ENCODE data around the gene LONP1.

Gene LONP1

GRCh38 chr19:5677580-5677979 lies 42.4 kb downstream of the LONP1 start:
- DNase-seq = no peak

DNA sequence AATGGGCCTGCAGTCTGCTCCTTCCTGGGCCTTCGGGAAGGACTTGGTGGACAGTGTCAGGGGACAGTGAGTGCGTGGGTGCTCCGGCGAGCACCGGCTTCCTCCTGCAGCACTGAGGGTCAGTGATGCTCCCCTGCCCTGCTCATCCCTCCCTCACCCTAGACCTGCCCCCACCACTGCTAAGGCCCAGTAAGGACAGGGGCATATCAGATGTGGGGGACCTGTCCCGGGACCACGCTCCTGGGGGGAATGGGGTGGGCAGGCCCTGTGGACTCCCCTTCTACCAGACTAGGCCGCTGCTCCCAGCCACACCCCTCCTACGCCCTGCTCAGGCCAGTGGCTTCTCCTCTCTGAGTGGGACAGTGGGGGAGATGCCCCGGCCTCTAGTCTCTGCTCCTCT lies 42.8 kb downstream of the LONP1 start:
- no peak for DNase-seq

GRCh38 chr19:5676772-5677105 lies 43.2 kb downstream of the LONP1 start:
- no peak for DNase-seq

DNA sequence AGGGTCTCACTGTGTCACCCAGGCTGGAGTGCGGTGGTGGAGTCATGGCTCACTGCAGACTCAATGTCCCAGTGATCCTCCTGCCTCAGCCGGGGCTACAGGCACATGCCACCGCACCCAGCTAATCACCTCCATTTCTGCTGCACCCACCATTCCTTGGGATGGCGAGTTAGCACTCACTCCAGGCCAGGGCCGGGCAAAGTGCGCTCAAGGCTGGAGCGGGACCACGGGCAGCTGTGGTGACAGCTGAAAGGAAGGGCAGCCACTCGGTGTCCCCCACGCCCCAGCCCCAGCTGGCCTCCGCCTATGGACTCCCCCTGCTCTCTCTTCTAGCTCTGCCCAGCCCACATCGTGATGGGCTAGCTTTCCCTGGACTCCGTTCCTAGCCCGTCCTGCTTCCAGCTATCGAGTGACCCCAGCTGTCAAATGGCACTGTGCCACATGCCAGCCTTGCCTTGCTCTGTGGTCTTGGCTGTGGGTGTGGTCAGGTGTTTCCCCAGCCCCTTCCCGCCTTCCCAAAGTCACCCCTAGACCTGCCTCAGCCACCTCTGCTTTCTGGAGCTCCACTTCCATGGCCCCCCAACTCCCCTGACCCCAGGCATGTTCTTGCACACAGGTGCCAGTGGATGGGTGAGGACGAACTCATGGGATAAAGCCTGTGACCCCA lies 43.7 kb downstream of the LONP1 start:
- DNase-seq = no peak

- DNase-seq = no peak
These were observed 45.2 kb downstream of the LONP1 start for GRCh38 chr19:5674714-5675113.

- no peak for DNase-seq
These were observed 46.2 kb downstream of the LONP1 start for GRCh38 chr19:5673752-5674151.

DNA sequence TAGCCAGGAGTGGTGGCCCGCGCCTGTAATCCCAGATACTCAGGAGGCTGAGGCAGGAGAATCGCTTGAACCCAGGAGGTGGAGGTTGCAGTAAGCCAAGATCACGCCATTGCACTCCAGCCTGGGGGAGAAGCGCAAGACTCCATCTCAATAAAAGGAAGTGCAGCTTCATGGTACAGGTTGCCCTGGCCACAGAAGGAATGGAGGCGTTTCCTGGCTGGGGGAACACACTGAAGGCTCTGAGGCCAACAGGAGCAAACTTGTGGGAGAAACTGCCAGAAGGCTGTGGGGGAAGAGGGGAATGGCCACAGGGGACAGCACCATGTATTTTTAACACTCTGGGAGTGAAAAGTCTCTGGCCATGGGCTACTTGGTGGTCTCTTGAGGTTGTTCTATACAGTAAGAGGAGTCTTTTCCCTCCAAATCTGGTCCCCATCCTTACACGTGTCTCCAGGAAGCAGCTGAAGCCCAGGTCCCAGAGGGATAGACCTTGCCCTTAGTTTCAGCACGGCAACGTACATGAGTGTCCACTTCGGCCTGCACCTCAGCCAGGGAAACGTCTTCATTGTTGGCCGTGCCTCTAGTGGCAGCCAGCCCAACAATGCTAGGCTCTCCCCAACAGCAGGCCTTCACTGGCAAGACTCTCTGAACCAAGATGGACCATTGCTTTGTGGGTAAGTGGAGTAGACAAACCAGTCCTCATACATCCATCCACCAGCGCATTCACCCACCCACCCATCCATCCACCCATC lies 47.1 kb downstream of the LONP1 start:
- no peak for DNase-seq

DNA sequence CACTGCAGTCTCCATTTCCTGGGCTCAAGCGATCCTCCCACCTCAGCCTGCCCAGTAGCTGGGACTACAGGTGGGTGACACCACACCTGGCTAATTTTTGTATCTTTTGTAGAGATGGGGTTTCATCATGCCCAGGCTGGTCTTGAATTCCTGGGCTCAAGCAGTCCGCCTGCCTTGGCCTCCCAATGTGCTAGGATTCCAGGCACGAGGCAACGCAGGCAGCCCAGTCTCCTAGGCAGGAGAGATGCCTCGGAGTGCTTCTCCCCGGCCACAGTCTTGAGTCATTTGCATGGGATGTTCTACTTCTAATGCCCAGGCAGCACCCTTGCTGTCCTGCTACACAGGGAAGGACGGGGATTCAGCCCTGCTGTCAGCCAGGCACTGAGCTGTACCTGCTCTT lies 48.3 kb downstream of the LONP1 start:
- no peak for DNase-seq

DNA sequence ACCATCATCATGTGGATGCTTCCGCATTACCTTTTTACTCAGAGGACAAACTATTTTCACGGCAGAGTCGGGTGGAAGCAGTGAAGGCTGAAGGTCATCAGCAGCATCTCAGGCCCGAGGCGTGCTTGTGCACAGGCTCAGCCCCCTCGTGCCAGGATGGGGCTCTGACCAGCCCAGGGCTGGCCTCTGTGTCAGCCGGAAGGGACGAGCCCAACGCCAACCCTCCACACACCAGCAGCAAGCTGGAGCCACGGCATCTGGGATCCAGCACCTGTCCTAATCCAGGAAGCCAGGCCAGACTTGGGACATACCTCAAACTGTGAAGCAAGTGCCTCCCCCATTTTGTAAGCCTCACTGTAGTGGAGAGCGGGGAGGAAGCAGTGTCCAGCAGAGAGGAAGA lies 50.7 kb downstream of the LONP1 start:
- no peak for DNase-seq

DNA sequence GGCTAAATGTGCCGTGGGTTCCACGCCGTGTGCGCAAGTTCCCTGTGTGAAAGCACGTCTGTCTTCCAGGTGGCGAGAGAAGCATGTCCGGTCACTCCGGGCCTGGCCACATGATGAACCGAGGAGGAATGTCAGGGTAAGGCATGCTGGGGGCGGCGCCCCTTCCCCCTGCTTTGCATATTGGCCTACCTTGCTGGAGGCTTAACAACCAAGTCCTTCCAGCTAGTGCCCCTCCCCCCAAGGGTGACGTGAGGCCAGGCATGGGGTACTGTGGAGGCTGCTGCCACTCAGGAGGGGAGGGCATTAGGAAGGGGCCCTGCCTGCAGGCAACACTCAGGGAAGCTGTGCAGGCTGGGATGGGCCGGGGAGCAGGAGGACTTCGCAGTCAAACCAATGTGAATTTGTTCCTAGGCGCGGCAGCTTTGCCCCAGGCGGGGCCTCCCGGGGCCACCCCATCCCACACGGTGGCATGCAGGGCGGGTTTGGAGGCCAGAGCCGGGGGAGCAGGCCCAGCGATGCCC lies 52.1 kb downstream of the LONP1 start:
- no peak for DNase-seq

GRCh38 chr19:5666921-5667610 lies 52.9 kb downstream of the LONP1 start:
- no peak for DNase-seq

DNA sequence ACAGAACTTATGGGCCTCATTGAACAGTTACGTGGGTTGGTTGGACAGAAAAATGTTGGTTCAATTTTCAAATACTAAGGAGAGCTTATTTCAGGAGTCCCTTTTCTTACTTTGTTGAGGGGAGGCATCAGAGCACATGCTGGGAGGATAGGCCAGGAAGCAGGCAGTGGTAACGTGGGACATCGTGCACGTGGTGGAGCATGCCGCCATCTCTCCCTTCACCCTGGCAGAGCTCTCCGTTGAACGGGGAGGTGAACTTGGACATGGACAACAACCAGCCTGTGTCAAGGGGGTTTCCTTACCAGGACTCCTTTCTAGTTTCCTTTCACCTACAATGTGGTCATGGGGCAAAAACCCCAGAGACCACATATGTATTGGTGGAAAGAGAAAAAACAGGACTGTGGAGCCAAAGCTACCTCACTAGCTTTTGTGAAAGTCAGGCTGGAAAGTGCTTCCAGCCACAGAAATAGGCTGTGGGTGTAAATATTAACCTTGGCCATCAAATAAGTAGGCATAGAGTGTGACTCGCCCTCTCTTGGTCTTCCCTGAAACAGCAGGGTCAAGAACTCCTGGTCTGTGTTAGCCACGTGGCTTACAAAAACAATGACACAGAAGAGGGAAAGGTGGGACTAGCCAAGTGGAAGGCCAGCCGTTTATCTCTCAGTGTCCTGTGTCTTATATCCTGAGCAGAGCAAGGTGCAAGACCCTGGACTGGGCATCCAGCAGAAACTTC lies 54.0 kb downstream of the LONP1 start:
- no peak for DNase-seq

- DNase-seq = no peak
These were observed 55.4 kb downstream of the LONP1 start for GRCh38 chr19:5664515-5664914.

DNA sequence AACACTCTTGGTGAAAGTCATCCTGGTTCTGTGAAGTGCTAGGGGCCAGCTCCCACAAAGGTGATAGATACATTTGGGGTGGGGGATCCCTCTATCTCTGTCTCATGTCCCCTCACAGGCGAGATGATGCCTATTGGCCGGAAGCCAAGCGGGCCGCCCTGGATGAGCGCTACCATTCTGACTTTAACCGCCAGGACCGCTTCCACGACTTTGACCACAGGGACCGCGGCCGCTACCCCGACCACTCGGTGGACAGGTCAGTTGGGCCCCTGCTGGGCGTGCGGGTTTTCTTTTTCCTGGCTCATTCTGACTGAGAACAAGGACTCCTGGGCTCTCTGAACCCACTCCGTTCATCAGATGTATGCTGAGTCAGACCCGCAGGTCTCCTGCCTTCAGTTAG lies 56.0 kb downstream of the LONP1 start:
- DNase-seq = no peak

GRCh38 chr19:5661483-5661882 lies 58.5 kb downstream of the LONP1 start:
- no peak for DNase-seq

GRCh38 chr19:5655412-5655811 lies 64.5 kb downstream of the LONP1 start:
- no peak for DNase-seq

DNA sequence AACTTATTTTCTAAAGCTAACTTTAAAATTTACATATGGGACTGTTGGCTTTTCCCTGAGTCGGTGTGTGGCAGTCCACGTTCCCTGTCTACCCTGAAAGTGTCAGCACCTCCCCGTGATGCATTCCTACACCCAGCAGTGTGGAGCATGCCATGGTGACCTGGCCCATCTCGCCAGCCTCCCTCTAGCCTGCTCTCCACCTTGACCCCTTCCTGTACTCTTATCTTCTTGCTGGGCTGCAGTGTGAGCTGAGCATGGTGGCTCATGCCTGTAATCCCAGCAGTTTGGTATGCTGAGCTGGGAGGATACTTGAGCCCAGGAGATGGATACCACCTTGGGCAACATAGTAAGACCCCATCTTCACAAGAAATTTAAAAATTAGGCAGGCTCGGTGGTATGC lies 65.0 kb downstream of the LONP1 start:
- no peak for DNase-seq

DNA sequence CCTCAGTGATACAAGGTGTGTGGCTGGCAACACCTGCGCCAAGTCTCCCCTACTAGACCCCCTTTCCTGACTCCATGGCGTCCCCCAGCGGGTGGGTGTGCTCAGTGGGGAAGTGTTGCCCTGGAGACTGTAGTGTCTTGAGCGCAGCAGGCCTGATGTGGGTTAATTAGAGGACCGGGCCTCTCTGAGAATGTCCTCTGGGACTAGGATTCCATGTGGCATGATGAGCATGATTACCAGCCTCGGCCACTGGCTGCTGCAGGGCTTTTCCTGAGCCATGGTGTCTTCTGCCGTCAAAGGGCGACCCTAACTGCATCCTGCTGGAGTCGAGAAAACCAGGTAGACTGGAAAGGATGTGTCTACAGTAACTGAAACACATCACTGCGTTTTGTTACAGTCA lies 67.7 kb downstream of the LONP1 start:
- no peak for DNase-seq

DNA sequence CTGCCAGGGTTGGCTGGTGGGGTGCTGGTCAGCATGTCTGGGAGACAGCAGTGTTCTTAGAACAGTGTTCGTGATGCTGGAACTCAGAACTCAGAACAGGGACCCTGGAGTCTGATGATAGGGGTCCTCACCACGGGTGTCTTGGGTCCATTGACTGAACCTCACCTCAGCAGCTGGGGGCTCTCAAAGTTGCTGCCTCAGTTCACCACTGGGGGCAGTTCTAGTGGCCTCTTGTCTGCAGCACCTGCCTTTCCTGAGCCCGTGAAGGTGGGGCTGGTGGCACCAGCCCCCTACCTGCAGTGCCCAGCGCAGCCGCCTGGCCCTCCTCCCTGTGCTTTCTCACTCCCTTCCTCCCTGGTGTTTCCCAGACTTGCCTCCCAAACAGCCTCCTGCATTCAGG lies 68.6 kb downstream of the LONP1 start:
- no peak for DNase-seq

DNA sequence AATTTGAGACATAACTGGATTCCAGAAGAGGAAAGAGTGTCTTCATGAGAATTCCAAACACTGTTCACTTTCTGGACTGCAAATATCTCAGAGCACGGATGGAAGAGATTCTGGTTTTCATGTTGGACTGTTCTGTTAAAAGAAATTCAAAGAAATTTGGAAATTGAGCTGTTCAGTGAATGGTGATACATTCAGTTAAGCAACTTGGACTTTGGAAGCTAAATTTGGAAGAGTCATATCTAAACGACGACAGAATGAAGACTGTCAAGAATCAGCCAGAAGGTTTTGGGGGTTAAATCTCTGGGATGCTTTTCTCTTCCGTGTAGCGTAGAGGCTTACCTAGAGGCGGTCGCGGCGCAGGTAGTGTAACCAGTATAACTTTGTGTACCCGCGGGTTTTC lies 71.5 kb downstream of the LONP1 start:
- no peak for DNase-seq

DNA sequence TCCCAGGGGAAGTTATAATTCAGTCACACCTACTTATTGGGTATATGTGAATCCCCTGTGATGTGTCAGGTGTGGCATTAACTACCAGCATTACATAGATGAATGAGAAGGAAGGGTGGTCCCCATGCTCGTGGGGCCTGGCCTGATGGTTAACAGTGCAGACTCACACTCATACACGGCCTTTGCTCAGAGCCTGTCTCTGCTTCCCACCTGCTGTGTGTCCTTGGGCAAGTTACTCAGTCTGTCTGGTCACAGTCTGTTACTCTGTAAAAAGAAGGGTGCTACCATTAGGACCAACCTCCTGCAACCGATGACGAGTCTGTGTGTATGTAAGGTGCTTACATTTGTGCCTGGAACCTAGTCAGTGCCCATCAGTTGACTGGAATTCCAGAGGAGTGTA lies 73.2 kb downstream of the LONP1 start:
- DNase-seq = no peak

- peak; percentile 70 for DNase-seq
These were observed 74.5 kb downstream of the LONP1 start for GRCh38 chr19:5645409-5645808.

DNA sequence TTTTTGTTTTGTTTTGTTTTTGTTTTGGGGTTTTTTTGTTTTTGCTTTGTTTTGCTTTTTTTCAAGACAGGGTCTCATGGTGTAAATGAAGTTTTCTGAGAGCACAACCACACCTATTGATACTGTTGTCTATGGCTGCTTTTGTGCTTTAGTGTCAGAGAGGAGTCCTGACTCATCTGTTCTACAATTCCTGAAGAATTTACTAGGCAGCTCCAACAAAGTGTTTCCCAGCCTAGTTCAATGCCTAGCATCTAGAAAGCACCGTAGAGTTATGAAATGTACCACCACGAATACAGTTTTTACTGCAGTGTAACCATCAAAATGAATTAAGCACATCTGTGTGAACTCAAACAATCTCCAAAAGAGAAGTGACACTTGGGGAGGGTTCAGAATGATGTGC lies 75.9 kb downstream of the LONP1 start:
- DNase-seq = no peak

DNA sequence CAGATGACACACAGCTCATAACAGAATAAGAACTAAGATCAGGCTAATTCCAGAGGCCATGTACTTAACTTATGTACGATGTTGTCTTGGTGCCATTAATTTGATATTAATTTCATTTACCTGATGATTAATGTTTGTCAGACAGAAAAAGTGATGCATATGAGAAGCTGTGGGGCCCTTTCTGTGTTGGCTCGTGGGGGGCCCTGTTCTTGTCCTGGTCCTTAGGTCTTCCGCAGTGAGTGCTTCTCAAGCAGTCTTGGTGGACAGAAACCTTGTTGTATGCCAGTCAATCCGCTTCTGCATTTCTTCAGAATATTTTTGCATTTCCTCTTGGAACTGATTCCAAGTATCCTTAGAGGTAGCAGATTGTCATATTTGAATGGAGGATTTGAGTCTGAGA lies 76.9 kb downstream of the LONP1 start:
- DNase-seq = no peak

All from NCI-H774 (cell line).